Measurements from ENCODE around the gene IL5RA.

The IL5RA gene

GRCh38 chr3:3107181-3107580 is 3.0 kb downstream of the IL5RA start:
- DNase-seq (ENCODE audit: low read depth in 2 of 2): no peak

- no peak for DNase-seq (ENCODE audit: low read depth in 2 of 2)
These were observed 4.4 kb downstream of the IL5RA start for GRCh38 chr3:3105815-3106214.

GRCh38 chr3:3105246-3105645 is 4.9 kb downstream of the IL5RA start:
- no peak for DNase-seq (ENCODE audit: low read depth in 2 of 2)

DNA sequence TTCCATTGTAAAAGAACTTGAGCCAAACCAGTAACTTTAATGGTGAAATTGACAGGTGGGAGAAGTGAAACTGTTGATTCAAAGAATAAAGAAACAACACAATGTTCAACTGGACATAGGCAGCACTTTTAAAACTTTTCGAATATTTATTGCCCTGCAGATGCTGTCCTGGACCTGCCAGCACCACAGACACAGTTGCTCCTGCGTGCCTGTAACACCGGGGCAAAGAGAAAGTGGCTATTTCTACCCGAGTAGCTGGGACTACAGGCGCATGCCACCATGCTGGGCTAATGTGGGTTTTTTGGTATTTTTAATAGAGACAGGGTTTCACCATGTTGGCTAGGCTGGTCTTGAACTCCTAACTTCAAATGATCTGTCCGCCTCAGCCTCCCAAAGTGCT is 7.4 kb downstream of the IL5RA start:
- DNase-seq (ENCODE audit: low read depth in 2 of 2): no peak

- no peak for DNase-seq (ENCODE audit: low read depth in 2 of 2)
These were observed 8.3 kb downstream of the IL5RA start for GRCh38 chr3:3101660-3102458.

GRCh38 chr3:3097958-3098357 is 12.2 kb downstream of the IL5RA start:
- no peak for DNase-seq (ENCODE audit: low read depth in 2 of 2)

DNA sequence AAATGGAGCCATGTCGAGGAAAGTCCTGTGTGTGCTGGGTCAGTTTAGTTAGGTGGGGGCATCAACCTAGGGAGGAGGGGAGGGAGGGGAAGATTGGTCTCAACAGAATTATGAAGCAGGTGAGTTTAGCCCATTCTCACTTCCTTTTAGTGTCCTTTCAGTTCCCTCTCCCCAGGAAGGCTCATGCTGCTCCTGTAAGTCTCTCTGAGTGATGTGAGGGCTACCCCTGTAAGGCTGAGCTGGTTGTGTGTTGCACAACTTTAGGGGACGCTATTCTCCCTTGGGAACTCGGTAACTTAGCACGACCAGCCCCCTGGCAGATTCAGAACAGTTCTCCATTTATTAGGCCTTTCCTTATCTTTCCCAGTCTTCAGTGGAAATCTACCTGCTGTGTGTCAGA is 21.2 kb downstream of the IL5RA start:
- no peak for DNase-seq (ENCODE audit: low read depth in 2 of 2)

DNA sequence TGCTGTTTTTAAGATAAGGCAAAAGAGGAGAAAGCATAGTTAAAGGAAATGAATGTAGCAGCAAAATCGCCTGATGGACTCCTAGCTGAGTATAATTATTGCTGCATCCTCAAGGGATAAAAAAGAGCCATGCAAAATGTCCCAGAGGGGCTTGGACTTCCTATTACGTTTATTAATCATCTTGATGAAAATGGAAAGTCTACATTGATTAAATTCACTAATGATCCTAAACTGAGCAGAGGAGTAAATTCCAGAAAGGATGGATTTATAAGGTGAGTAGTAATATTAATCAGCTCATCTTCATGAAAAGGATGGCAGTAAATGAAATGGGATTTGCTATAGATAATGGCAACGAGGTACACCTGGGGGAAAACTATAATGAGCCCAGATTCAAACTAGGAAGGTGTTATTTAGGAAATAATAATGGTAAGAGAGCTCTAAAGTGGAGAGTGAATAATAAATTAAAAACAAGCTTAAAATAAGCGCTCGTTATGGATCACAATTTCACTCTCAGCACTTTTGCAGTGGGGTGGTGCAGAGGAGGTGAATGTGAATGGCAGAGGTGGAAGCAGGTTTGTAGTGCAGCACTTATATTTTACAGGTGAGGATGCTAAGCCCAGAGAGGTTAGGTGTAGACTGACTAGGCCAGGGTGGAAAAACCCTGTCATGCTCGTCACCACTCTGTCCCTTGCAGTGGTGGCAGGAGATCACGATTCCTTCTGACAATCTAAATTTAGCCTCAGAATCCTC is 22.3 kb downstream of the IL5RA start:
- DNase-seq (ENCODE audit: low read depth in 2 of 2): no peak

- DNase-seq (ENCODE audit: low read depth in 2 of 2): no peak
These were observed 22.9 kb downstream of the IL5RA start for GRCh38 chr3:3087279-3087678.

DNA sequence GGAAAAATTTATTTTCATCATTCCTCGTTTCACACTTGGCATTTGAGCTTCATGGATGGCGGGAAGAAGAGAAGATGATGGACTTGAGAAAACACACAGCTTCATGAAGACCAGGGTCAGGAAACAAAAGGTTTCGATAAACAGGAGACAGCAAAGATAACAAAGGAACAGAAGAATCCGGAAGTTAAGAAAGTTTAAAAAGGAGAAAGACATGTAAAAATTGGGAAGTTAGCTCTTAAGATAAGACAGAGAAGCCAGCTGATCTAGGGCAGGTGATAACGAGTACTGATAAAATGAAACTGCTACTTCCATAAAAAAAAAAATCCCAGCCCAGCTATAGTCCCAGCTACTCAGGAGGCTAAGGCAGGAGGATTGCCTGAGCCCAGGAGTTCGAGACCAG is 23.9 kb downstream of the IL5RA start:
- no peak for DNase-seq (ENCODE audit: low read depth in 2 of 2)

DNA sequence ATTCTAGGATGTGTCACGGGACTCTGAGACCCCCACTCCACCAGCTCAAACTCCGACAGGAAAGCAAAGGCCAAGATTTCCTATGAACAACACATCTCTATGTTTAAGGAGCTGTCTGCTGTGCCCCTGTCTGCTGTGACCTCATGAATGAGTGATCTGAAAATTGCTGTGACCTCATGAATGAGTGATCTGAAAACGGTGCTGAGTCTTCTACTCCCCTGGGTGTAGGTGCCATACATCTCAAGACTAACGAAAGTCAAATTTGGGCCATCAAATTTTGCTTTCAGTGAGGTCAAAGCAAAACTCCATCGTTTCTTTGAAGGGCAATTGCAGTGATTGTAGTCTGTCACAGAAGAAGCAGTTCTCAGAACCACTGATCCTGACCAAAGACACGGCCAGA is 24.4 kb downstream of the IL5RA start:
- no peak for DNase-seq (ENCODE audit: low read depth in 2 of 2)

DNA sequence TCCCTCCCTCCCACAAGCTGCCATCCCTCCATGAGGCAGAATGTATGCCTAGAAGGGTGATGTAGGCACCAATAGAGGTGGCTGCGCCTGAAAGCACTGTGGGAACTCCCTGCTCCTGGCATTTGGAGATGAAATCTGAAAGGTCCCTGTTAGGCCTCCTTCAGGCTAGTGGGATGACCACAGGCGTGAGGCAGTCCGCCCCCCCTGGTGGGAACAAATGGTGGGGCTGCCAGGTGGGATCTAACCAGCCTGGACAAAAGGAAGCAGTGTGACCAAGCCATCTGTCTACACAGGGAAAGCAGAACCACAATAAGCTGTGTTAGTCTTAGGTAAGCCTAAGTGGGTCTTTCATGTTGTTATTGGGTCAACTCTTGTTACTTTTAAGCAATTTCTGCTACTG is 25.3 kb downstream of the IL5RA start:
- no peak for DNase-seq (ENCODE audit: low read depth in 2 of 2)

DNA sequence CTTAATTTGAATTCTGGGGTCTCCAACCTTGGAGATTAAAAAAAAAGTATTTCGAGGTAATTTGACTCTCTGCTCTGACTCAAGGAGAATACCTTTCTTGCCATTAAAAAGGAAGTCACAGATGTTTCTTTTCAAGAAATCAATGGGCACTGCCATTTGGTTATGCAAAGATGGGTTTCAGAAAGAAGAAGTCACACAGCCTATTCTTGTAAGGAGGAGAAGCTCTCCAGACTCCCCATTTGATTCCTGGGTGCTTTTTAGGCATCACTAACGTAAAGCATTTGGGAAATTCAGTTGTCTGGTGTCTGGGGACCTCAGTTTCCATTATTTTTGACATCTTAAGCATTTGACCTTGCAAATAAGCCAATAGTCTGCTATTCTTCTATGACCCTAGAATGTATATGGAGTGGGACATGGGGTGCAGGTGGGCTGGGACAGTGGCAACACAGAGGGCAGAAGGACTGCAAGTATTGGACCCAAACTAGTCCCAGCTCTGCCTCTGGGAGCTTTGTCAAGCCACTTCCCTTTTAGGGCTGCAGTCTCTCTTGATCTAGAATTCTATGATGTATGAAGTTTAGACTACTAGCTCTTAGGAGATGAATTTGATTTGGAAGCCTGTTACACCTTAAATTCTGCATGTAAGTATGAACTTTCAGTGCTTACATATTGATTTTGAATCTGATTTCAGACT is 27.8 kb downstream of the IL5RA start:
- DNase-seq (ENCODE audit: low read depth in 2 of 2): no peak

DNA sequence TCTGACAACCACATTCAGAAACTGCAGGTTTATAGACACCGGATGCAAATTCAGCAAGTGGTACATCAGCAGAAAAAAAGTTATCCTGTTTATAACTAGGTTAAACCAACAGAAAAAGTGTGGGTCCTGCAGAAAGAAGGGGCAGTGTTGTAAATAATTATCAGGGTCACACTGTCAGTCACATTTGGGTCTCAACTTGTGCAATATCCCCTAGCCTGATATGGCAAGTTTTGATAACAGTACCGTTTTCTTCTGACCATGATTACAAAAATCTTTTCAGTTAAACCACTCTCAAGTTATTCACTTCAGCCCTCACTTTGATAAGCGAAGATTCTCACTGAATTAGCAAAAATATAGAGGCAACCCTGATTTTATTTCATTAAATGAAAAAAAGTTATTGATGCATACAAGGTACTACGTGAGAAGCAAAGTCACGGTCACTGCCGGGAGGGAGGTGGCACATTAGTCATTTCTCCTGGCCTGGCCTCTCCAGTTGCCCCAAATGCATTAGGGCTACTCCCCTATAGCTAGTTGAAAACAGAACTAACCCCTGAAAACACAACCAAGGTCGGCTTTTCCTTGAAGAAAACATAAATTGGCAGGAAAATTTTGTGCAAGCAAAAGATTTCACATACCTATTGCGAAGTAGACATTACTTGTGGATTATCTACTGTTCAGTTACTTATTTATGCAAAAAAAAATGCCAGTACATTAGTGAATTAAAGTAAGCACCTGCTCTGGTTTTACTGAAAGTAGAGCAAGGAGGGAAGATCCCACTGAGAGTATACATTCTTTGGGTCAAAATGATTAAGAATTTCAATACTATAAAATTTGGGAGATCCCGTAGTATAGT is 28.6 kb downstream of the IL5RA start:
- no peak for DNase-seq (ENCODE audit: low read depth in 2 of 2)

GRCh38 chr3:3080309-3080708 is 29.9 kb downstream of the IL5RA start:
- DNase-seq (ENCODE audit: low read depth in 2 of 2): no peak

DNA sequence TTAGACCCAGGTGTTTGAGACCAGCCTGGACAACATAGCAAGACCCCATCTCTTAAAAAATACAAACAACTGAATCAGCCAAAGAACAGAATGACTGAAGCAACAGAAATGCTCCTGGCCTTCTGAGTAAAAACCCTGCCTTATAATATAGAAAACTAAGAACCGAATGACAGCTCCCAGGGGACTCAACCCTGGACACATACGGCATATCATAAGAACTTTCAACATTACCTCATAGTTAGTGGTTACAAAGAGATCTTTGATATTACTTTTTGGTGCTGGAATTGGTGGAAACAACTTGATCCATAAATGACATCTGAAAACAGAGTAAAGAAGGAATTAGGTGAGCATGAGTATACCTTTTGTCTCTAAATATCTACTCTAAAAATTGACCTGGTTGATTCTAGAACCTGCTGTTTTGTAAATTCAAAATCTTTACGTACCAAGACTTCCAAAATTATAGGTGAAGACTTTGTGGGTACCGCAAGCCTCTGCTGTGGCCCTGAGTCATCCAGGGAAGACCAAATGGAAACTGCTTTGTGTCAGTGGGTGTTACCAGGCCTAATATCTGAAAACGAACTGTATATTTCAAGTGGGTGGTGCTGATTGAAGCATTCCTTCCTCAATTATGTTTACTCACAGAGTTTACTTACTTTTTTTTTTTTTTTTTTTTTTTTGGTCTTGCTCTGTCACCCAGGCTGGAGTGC is 35.5 kb downstream of the IL5RA start:
- no peak for DNase-seq (ENCODE audit: low read depth in 2 of 2)

DNA sequence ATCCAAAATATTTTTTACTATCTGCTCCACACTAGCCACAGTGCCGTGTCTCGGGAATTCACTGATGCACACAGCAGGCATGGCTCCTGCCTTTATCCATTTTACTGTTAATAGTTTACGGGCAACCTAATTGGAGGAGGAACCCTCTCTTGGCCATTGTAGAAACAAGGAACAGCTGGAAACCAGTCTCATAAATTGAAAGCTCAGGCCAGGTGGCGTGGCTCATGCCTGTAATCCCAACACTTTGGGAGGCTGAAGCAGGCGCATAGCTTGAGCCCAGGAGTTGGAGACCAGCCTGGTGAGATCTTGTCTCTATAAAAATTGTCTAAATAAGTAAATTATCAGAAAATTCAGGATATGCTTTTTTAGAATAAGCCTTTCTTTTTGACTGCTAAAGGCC is 39.0 kb downstream of the IL5RA start:
- DNase-seq (ENCODE audit: low read depth in 2 of 2): no peak

- no peak for DNase-seq (ENCODE audit: low read depth in 2 of 2)
These were observed 40.5 kb downstream of the IL5RA start for GRCh38 chr3:3069723-3070122.

- no peak for DNase-seq (ENCODE audit: low read depth in 2 of 2)
These were observed 41.8 kb downstream of the IL5RA start for GRCh38 chr3:3068358-3068881.

GRCh38 chr3:3066910-3067309 is 43.3 kb downstream of the IL5RA start:
- no peak for DNase-seq (ENCODE audit: low read depth in 2 of 2)

- no peak for DNase-seq (ENCODE audit: low read depth in 2 of 2)
These were observed 43.8 kb downstream of the IL5RA start for GRCh38 chr3:3066378-3066777.

Measured in stimulated activated CD8-positive, alpha-beta memory T cell treated with anti-CD3 and anti-CD28 coated beads, Interleukin-7, amount 100 ng/mL, for 1 hour (primary cell).